ENCODE data around the gene OR5AC2.

OR5AC2 gene

GRCh38 chr3:98048586-98048985 is 38.4 kb upstream of the OR5AC2 start:
- no peak overlapping the region for H3K4me3 ChIP-seq (ENCODE audit: low read depth, low read length)
- H3K27ac ChIP-seq, result no peak overlapping the region
- no peaks in the 10 kb centered on the region for H3K27me3 ChIP-seq (replicated peaks)
- TF ChIP-seq CTCF (IDR thresholded peaks at IDR 0.05; ENCODE audit: low read depth, low read length, missing control alignments), result no peak
- no peaks in the 10 kb centered on the region for H3K36me3 ChIP-seq (replicated peaks)
- in situ Hi-C loops (cut with HindIII; ENCODE audit: low pct_ligation_motif_present, low sequenced_read_pairs), result no loop called here
- DNase-seq, result no peak

- DNase-seq, result no peak
- Histone ChIP-seq H3K27ac (no peak overlapping the region), H3K36me3 (replicated peaks) (no peaks in the 10 kb centered on the region), H3K4me3 (ENCODE audit: low read depth, low read length) (no peak overlapping the region), H3K27me3 (replicated peaks) (no peaks in the 10 kb centered on the region)
- no peak for TF ChIP-seq CTCF (IDR thresholded peaks at IDR 0.05; ENCODE audit: low read depth, low read length, missing control alignments)
- in situ Hi-C loops (cut with HindIII; ENCODE audit: low pct_ligation_motif_present, low sequenced_read_pairs), result no loop called here
Observed at GRCh38 chr3:98049271-98049670, 37.7 kb upstream of the OR5AC2 start.

GRCh38 chr3:98056035-98056434 is 30.9 kb upstream of the OR5AC2 start:
- Histone ChIP-seq H3K36me3 (replicated peaks) (no peaks in the 10 kb centered on the region), H3K27ac (no peak overlapping the region), H3K4me3 (ENCODE audit: low read depth, low read length) (no peak overlapping the region), H3K27me3 (replicated peaks) (no peaks in the 10 kb centered on the region)
- no peak for DNase-seq
- in situ Hi-C loops (cut with HindIII; ENCODE audit: low pct_ligation_motif_present, low sequenced_read_pairs), result no loop called here
- no peak for TF ChIP-seq CTCF (IDR thresholded peaks at IDR 0.05; ENCODE audit: low read depth, low read length, missing control alignments)

- Histone ChIP-seq H3K36me3 (replicated peaks) (no peaks in the 10 kb centered on the region), H3K4me3 (ENCODE audit: low read depth, low read length) (no peak overlapping the region), H3K27me3 (replicated peaks) (no peaks in the 10 kb centered on the region), H3K27ac (no peak overlapping the region)
- in situ Hi-C loops (cut with HindIII; ENCODE audit: low pct_ligation_motif_present, low sequenced_read_pairs), result no loop called here
- no peak for DNase-seq
- no peak for TF ChIP-seq CTCF (IDR thresholded peaks at IDR 0.05; ENCODE audit: low read depth, low read length, missing control alignments)
Observed at GRCh38 chr3:98057631-98058030, 29.3 kb upstream of the OR5AC2 start.

GRCh38 chr3:98058244-98058960 is 28.6 kb upstream of the OR5AC2 start:
- in situ Hi-C loops (cut with HindIII; ENCODE audit: low pct_ligation_motif_present, low sequenced_read_pairs), result no loop called here
- Histone ChIP-seq H3K4me3 (ENCODE audit: low read depth, low read length) (no peak overlapping the region), H3K27me3 (replicated peaks) (no peaks in the 10 kb centered on the region), H3K36me3 (replicated peaks) (no peaks in the 10 kb centered on the region), H3K27ac (no peak overlapping the region)
- DNase-seq, result no peak
- TF ChIP-seq CTCF (IDR thresholded peaks at IDR 0.05; ENCODE audit: low read depth, low read length, missing control alignments), result no peak

GRCh38 chr3:98068824-98069223 is 18.1 kb upstream of the OR5AC2 start:
- no peaks in the 10 kb centered on the region for H3K27me3 ChIP-seq (replicated peaks)
- DNase-seq, result no peak
- H3K4me3 ChIP-seq (ENCODE audit: low read depth, low read length), result no peak overlapping the region
- H3K27ac ChIP-seq, result no peak overlapping the region
- H3K36me3 ChIP-seq (replicated peaks), result no peaks in the 10 kb centered on the region
- TF ChIP-seq CTCF (IDR thresholded peaks at IDR 0.05; ENCODE audit: low read depth, low read length, missing control alignments), result no peak
- in situ Hi-C loops (cut with HindIII; ENCODE audit: low pct_ligation_motif_present, low sequenced_read_pairs), result no loop called here

Data from brain microvascular endothelial cell (primary cell).